ENCODE measurements around the gene BRD3OS. TPM values are rescaled to one million over a fixed set of nuclear protein-coding genes. Genes with fewer than 3 reads are reported as not detected.
A peak's percentile ranks its signal among the peaks of the same experiment; 100 is the strongest.

Gene BRD3OS
- total and polyA plus RNA-seq, 2 experiments from 2014 or later, result 9.2 to 16.0 TPM

DNA sequence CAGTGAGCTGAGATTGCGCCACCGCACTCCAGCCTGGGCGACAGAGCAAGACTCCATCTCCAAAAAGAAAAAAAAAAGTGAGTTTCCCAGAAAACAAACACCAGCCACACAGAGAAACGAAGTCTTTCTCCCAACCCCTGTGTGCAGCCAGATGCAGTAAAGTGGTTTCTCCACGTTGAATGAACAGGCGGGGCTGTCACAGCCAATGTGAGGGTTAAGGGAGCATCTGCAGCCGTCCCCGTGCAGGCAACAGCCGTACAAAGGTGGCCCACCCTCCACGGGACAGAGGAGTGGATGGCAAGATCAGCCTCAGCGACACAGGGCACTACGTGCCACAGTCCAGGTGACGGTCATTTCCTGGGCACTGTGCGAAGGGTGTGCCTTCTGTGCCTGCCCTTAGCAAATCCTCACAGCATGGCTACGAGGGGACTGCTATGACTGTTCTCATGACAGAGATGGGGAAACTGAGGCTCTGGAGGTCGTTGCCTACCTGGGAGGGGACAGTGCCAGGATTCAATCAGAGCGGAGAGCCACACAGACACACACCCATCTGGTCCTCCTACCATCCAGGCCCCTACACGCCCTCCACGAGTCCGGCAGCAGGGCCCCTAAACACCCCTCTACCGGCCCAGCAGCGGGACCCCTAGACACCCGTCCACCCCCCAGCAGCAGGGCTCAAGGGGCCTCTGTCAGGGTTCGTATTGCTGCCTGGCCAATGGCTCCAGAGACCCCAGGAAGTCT, 35.5 kb upstream of the BRD3OS start (continued):
- TF ChIP-seq EZH2 (IDR thresholded peaks at IDR 0.05; ENCODE audit: low read depth, unreplicated experiment), result no peak

DNA sequence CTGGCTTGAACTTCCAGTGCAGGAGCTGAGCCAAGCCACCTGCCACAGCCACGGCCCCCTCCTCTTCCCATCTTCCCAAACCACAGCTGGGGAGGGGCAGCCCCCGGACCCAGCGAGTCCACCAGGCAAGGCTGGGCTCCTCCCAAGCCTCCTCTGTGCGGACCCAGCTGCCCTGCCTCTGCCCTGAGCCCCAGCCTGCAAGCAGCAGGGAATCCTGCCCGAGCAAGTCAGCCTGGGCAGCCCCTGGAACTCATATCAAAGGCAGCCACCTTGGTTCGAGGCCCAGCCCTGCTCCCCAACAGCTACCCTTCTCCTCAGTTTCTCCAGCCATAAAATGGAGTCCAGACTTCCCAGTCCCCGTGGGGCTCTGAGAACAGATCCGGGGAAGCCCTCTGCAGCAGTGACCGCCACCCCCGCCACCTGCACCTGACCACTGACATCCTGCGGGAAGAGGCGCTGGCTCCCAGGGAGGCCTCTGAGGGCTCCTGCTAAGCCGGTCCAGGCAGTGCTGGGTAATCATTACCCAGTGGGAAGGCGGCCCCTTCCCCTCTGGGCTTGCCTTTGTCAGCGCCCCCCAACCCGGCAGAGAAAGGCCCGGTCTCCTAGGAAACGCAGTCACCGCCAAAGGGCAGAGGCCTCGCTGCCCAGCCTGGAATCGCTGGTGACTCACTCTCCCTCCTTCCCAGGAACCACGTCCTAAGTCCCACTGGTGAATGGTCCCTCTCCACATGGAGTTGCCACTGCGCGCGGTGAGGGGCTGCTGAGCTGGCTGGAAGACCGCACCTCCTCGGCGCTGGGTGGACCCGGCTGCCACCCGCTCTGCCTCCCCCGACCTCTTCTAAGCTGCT, 34.7 kb upstream of the BRD3OS start:
- no peaks in the 10 kb centered on the region for H3K36me3 Mint-ChIP-seq (ENCODE audit: low read depth)
- no peaks in the 10 kb centered on the region for H3K9me3 Mint-ChIP-seq
- DNase-seq (ENCODE audit: low spot score) (peak; percentile 52), ATAC-seq (peak; percentile 7)
- Histone ChIP-seq H2AFZ (no peak overlapping the region), H3K9me2 (ENCODE audit: insufficient read depth) (no peaks in the 10 kb centered on the region), H3K36me3 (ENCODE audit: insufficient read depth) (no peaks in the 10 kb centered on the region), H3K4me2 (peak overlapping the region; percentile 99), H3K27ac (ENCODE audit: low read depth) (no peak overlapping the region), H3K27me3 (ENCODE audit: insufficient read depth) (no peaks in the 10 kb centered on the region), H4K20me1 (replicated peaks; ENCODE audit: insufficient read depth) (peaks cover 2% of the 10 kb centered on the region), H3K4me1 (ENCODE audit: insufficient read depth) (peaks cover 17% of the 10 kb centered on the region; the same call in 1 of the 2 replicates), H3K79me2 (replicated peaks; ENCODE audit: insufficient read depth) (peaks cover 57% of the 10 kb centered on the region), H3F3A (replicated peaks; ENCODE audit: low read depth) (0 out of 2 replicates have a peak, but pooled peaks cover 4% of the 10 kb centered on the region), H3K4me3 (peak overlapping the region; percentile 79)
- H3K27ac Mint-ChIP-seq, result no peak overlapping the region
- H3K4me1 Mint-ChIP-seq, result peaks cover 43% of the 10 kb centered on the region
- H3K4me3 Mint-ChIP-seq, result peak overlapping the region; percentile 80
- peaks cover 13% of the 10 kb centered on the region for H3K27me3 Mint-ChIP-seq (ENCODE audit: insufficient read depth, low read depth, poor library complexity)
- no peak for TF ChIP-seq NANOG (IDR thresholded peaks at IDR 0.05; ENCODE audit: borderline replicate concordance)
- TF ChIP-seq STAT1 (IDR thresholded peaks at IDR 0.05; ENCODE audit: unreplicated experiment), result no peak
- no peak for TF ChIP-seq EZH2 (IDR thresholded peaks at IDR 0.05; ENCODE audit: low read depth, unreplicated experiment)
- no peak for TF ChIP-seq CREB1 (CRISPR knock-in tag; IDR thresholded peaks at IDR 0.05; ENCODE audit: low read depth)
- TF ChIP-seq, protein P1, sequence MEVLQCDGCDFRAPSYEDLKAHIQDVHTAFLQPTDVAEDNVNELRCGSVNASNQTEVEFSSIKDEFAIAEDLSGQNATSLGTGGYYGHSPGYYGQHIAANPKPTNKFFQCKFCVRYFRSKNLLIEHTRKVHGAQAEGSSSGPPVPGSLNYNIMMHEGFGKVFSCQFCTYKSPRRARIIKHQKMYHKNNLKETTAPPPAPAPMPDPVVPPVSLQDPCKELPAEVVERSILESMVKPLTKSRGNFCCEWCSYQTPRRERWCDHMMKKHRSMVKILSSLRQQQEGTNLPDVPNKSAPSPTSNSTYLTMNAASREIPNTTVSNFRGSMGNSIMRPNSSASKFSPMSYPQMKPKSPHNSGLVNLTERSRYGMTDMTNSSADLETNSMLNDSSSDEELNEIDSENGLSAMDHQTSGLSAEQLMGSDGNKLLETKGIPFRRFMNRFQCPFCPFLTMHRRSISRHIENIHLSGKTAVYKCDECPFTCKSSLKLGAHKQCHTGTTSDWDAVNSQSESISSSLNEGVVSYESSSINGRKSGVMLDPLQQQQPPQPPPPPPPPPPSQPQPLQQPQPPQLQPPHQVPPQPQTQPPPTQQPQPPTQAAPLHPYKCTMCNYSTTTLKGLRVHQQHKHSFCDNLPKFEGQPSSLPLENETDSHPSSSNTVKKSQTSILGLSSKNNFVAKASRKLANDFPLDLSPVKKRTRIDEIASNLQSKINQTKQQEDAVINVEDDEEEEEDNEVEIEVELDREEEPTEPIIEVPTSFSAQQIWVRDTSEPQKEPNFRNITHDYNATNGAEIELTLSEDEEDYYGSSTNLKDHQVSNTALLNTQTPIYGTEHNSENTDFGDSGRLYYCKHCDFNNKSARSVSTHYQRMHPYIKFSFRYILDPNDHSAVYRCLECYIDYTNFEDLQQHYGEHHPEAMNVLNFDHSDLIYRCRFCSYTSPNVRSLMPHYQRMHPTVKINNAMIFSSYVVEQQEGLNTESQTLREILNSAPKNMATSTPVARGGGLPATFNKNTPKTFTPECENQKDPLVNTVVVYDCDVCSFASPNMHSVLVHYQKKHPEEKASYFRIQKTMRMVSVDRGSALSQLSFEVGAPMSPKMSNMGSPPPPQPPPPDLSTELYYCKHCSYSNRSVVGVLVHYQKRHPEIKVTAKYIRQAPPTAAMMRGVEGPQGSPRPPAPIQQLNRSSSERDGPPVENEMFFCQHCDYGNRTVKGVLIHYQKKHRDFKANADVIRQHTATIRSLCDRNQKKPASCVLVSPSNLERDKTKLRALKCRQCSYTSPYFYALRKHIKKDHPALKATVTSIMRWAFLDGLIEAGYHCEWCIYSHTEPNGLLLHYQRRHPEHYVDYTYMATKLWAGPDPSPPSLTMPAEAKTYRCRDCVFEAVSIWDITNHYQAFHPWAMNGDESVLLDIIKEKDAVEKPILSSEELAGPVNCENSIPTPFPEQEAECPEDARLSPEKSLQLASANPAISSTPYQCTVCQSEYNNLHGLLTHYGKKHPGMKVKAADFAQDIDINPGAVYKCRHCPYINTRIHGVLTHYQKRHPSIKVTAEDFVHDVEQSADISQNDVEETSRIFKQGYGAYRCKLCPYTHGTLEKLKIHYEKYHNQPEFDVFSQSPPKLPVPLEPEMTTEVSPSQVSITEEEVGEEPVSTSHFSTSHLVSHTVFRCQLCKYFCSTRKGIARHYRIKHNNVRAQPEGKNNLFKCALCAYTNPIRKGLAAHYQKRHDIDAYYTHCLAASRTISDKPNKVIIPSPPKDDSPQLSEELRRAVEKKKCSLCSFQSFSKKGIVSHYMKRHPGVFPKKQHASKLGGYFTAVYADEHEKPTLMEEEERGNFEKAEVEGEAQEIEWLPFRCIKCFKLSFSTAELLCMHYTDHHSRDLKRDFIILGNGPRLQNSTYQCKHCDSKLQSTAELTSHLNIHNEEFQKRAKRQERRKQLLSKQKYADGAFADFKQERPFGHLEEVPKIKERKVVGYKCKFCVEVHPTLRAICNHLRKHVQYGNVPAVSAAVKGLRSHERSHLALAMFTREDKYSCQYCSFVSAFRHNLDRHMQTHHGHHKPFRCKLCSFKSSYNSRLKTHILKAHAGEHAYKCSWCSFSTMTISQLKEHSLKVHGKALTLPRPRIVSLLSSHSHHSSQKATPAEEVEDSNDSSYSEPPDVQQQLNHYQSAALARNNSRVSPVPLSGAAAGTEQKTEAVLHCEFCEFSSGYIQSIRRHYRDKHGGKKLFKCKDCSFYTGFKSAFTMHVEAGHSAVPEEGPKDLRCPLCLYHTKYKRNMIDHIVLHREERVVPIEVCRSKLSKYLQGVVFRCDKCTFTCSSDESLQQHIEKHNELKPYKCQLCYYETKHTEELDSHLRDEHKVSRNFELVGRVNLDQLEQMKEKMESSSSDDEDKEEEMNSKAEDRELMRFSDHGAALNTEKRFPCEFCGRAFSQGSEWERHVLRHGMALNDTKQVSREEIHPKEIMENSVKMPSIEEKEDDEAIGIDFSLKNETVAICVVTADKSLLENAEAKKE (CRISPR knock-in tag; IDR thresholded peaks at IDR 0.05), result no peak
